GM12865 (cell line): ENCODE results near the gene NECTIN4.

ENCODE experiments used
- DNase-seq: peaks from one replicate; pipeline ENCODE4 v3.0.0; 2010; ENCODE audit warnings: low read depth
- H3K4me3 ChIP-seq: 2 replicates; pipeline ENCODE4 v1.5.1; 2011; ENCODE audit warnings: mild to moderate bottlenecking, low read depth, low read length, control low read depth
- TF ChIP-seq, protein P1 (sequence below): IDR thresholded peaks from 2 replicates; pipeline ENCODE4 v1.5.1; 2011; ENCODE audit warnings: low read length, control low read depth, low read depth, inconsistent platforms; ENCODE audit not compliant: insufficient read depth; ENCODE audit errors: missing control alignments

Gene NECTIN4

DNA sequence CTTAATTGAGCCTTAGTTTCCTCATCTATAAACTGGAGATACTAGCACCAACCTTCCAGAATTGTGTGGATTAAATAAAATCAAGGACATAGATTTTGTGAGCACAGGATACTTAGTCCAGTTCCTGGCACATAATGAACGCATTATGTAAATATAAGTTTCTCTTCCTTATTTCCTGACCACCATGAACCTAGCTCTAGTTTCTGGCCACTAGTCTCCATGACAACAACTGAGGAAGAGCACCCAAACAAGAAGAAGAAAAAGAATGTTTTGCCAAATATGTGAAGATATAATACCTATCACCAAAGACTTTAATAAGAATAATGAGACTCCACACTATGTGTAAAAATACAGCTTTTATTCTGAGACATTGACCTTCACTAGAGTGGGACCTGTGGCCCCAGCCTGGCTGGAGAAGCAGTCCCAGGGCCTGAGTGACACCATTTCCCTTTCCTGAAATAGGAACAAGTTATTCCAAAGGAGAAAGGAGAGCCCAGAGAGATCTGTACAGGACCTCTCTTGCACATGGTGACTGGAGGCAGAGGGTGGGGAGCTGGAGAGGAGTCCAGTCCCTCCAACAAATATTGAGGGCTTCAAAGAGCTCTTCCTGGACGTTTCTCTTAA is 42.6 kb downstream of the NECTIN4 start:
- TF ChIP-seq, protein P1, sequence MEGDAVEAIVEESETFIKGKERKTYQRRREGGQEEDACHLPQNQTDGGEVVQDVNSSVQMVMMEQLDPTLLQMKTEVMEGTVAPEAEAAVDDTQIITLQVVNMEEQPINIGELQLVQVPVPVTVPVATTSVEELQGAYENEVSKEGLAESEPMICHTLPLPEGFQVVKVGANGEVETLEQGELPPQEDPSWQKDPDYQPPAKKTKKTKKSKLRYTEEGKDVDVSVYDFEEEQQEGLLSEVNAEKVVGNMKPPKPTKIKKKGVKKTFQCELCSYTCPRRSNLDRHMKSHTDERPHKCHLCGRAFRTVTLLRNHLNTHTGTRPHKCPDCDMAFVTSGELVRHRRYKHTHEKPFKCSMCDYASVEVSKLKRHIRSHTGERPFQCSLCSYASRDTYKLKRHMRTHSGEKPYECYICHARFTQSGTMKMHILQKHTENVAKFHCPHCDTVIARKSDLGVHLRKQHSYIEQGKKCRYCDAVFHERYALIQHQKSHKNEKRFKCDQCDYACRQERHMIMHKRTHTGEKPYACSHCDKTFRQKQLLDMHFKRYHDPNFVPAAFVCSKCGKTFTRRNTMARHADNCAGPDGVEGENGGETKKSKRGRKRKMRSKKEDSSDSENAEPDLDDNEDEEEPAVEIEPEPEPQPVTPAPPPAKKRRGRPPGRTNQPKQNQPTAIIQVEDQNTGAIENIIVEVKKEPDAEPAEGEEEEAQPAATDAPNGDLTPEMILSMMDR, result no peak
- peak overlapping the region; percentile 67 for H3K4me3 ChIP-seq
- peak; percentile 90 for DNase-seq

DNA sequence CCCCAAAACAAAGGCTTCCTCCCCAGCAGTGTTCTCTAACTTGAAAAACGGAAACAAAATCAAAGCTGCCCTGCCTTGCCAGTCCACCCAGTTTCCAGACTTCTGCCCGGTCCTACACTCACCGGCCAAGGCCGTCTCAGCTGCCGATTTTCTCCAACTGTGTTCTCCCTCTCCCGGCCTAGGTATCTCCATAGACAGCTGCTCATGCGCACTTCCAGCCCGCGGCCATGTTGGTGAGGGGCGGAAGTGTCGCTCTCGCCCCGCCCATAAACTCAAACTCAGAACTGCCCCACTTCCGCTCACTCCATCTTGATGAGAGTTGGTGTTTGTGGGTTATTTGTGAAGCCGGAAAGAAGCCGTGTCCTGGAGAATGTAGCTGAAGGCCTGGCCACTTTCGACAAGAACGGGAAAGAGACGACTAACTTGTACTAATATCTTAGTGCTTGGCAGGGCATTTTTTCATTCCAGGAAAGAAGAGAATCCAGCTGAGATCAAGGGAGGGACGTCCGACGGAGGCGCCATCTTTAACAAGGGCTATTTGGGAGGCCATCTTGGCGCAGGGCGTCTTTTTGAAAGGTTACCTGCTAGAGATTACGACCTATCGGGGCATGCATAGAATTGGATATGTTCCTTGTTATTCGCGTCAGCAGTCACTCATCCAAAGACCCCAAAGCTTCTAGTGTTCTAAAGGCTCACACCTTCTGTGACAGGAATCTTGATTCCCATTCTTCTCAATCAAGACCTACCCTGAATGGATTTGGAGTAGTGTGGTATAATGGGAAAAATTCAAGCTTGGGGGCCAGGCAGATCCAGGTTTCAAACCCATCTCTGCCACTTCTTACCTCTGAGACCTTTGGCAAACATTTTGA is 43.4 kb downstream of the NECTIN4 start, which contains the start of gene USF1:
Gene USF1, minus strand, starts transcription at position 242 of the 869 bp plus-strand sequence. CDS start 2,702 bp downstream, outside the sequence.
- peak within 1 kb of the TSS; percentile 67 for H3K4me3 ChIP-seq
- TF ChIP-seq, protein P1, result no peak
- peak; percentile 97 for DNase-seq

GRCh38 chr1:161044908-161045735 is 44.2 kb downstream of the NECTIN4 start:
- TF ChIP-seq, protein P1, result no peak
- DNase-seq, result peak; percentile 91
- H3K4me3 ChIP-seq, result peak overlapping the region; percentile 67

GRCh38 chr1:161044535-161044907 is 44.8 kb downstream of the NECTIN4 start:
- no peak for DNase-seq
- TF ChIP-seq, protein P1, result no peak
- H3K4me3 ChIP-seq, result peak overlapping the region; percentile 67

DNA sequence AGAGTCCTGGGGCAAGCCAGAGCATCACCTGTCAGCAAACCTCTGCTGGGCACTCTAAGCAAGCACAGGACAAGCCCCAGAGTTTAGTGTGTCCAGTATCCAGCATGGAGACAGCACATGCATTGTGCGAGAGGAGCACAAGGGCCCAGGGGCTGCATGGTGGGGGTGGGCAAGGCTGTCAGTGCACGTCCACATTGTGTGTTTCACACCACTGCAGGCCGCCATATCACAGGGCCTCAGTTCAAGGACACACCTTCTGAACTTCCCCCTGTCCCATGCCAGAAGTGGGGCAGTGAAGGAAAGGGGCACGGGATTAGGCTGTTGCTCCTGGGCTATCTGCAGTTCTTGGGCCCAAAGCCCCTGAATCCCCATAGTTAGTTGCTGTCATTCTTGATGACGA is 49.8 kb downstream of the NECTIN4 start:
- TF ChIP-seq, protein P1, result no peak
- H3K4me3 ChIP-seq, result no peak overlapping the region; the same call in 1 of the 2 replicates

GRCh38 chr1:161039154-161039545 is 50.2 kb downstream of the NECTIN4 start:
- TF ChIP-seq, protein P1, result no peak
- H3K4me3 ChIP-seq, result peak overlapping the region; percentile 64
- no peak for DNase-seq

More for the DNA sequence above, 49.8 kb downstream of the NECTIN4 start:
- no peak for DNase-seq
